Measurements from ENCODE around the gene MAP3K3. TPM values are rescaled to one million over a fixed set of nuclear protein-coding genes. Genes with fewer than 3 reads are reported as not detected.

The MAP3K3 gene
- total and polyA plus RNA-seq, 9 donors: 32.2 to 41.0 (median 36.3) TPM

DNA sequence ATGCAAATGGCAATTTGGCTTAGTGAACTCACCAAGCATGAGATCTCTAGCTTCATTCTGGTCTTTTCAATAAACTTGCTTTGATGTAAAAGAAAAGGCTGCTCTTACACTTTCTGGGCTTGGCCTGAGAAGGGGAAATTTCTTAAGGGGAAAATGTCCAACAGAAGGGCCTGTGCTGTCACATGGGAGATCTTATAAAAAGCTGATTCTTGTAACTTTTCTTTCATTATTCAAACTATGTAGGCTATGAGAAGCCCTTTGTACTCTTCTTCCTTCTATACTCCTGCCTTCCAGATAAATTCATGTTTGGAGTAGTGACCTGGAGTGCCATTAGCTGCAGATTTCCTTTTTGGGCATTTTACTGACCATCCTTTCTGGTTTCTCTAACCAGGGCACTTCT, 60.8 kb downstream of the MAP3K3 start:
- no peak overlapping the region for H3K27ac ChIP-seq
- intact Hi-C loops (cut with DNase I): no loop called here
- no peak overlapping the region for H3K4me3 ChIP-seq
- DNase-seq: no peak
- H3K27me3 ChIP-seq: no peaks in the 10 kb centered on the region
- TF ChIP-seq POLR2A (IDR thresholded peaks at IDR 0.05): no peak
- TF ChIP-seq, protein P1, sequence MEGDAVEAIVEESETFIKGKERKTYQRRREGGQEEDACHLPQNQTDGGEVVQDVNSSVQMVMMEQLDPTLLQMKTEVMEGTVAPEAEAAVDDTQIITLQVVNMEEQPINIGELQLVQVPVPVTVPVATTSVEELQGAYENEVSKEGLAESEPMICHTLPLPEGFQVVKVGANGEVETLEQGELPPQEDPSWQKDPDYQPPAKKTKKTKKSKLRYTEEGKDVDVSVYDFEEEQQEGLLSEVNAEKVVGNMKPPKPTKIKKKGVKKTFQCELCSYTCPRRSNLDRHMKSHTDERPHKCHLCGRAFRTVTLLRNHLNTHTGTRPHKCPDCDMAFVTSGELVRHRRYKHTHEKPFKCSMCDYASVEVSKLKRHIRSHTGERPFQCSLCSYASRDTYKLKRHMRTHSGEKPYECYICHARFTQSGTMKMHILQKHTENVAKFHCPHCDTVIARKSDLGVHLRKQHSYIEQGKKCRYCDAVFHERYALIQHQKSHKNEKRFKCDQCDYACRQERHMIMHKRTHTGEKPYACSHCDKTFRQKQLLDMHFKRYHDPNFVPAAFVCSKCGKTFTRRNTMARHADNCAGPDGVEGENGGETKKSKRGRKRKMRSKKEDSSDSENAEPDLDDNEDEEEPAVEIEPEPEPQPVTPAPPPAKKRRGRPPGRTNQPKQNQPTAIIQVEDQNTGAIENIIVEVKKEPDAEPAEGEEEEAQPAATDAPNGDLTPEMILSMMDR (IDR thresholded peaks at IDR 0.05): no peak
- no peak for TF ChIP-seq EP300 (IDR thresholded peaks at IDR 0.05)
- no peaks in the 10 kb centered on the region for H3K9me3 ChIP-seq
- H3K4me1 ChIP-seq (ENCODE audit: insufficient read depth): peaks cover 2% of the 10 kb centered on the region
- H3K36me3 ChIP-seq: no peaks in the 10 kb centered on the region

DNA sequence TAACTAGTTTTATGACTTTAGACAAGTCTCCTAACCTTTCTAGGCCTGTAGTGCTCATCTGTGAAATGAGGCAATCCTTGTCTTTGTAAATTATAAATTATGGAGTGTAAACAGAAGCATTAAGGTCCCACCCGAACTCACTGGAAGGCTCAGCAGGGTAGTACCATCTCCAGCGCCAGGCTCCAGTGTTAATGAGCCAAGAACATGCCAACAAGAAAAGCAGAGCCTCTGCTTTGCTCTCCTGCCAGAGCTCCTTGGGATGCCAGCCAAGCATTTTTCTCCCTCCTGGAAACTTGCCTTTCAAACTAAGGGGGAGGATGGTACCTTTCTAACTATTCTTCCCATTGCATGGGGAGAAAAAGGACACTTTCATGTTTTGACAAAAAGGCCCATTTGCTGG, 62.8 kb downstream of the MAP3K3 start:
- no peaks in the 10 kb centered on the region for H3K27me3 ChIP-seq
- H3K4me3 ChIP-seq: no peak overlapping the region
- H3K4me1 ChIP-seq (ENCODE audit: insufficient read depth): peaks cover 2% of the 10 kb centered on the region
- H3K36me3 ChIP-seq: no peaks in the 10 kb centered on the region
- DNase-seq: no peak
- H3K9me3 ChIP-seq: no peaks in the 10 kb centered on the region
- TF ChIP-seq EP300 (IDR thresholded peaks at IDR 0.05) (no peak), POLR2A (IDR thresholded peaks at IDR 0.05) (no peak)
- TF ChIP-seq, protein P1 (IDR thresholded peaks at IDR 0.05): no peak
- 14 to 32% (median 17%) methylated on average over 2 of the region's 2 CpGs for WGBS, 3 donors
- H3K27ac ChIP-seq: no peak overlapping the region
- intact Hi-C loops (cut with DNase I): no loop called here

DNA sequence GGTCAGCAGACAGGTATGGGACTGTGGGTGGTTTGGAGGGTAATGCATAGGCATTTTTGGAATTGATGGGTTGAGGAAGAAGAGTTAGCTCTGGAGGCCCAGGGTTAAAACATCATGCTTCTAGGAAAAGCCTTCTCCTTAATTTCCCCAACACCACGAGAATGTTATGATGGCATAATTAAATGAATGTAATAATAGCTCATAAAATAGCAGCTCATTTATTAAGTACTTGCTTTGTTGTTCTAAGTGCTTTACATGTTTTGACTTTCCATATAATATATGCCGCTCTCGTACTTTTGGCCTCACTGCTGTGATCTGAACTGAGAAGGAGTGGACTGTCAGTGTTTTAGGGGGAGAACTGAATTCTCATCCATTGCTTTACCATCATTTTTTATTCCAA, 63.4 kb downstream of the MAP3K3 start:
- H3K4me1 ChIP-seq (ENCODE audit: insufficient read depth): peaks cover 2% of the 10 kb centered on the region
- no peak overlapping the region for H3K4me3 ChIP-seq
- DNase-seq: no peak
- intact Hi-C loops (cut with DNase I): no loop called here
- H3K9me3 ChIP-seq: no peaks in the 10 kb centered on the region
- no peaks in the 10 kb centered on the region for H3K36me3 ChIP-seq
- no peak for TF ChIP-seq POLR2A (IDR thresholded peaks at IDR 0.05)
- 89 to 95% (median 94%) methylated on average over 3 of the region's 3 CpGs for WGBS, 3 donors
- no peak overlapping the region for H3K27ac ChIP-seq
- H3K27me3 ChIP-seq: no peaks in the 10 kb centered on the region

DNA sequence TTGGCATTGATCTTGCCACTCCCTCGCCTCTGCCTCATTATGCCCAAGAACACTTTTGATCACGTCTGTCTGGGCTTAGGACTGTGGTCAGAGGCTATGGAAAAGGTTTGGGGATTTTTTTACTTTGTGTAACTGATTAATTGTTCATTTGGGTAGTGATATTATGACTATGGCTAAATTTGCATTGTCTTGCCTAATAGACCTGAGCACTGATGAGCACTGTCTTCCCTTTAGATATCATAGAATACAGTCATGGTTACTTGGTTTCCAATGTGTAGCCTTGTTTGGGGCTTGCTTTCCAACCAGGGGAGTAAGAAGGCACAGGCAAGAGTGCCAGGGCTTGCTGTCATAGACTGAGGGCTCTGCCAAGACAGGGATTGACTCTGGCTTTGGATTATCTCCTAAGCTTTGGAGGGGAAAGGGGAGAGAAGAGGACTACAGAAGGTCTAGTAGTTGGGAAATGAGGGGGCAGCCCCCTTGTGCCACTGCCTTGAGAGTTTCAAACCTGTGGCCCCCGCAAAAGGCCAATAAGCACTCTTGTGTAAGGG, 64.0 kb downstream of the MAP3K3 start:
- Histone ChIP-seq H3K4me3 (no peak overlapping the region), H3K9me3 (no peaks in the 10 kb centered on the region), H3K27me3 (no peaks in the 10 kb centered on the region), H3K36me3 (no peaks in the 10 kb centered on the region), H3K27ac (no peak overlapping the region), H3K4me1 (ENCODE audit: insufficient read depth) (peaks cover 2% of the 10 kb centered on the region)
- intact Hi-C loops (cut with DNase I): no loop called here
- 95 to 98% (median 97%) methylated on average over 3 of the region's 3 CpGs for WGBS, 3 donors
- TF ChIP-seq EP300 (IDR thresholded peaks at IDR 0.05) (no peak), POLR2A (IDR thresholded peaks at IDR 0.05) (no peak)
- TF ChIP-seq, protein P1 (IDR thresholded peaks at IDR 0.05): no peak
- DNase-seq: no peak

DNA sequence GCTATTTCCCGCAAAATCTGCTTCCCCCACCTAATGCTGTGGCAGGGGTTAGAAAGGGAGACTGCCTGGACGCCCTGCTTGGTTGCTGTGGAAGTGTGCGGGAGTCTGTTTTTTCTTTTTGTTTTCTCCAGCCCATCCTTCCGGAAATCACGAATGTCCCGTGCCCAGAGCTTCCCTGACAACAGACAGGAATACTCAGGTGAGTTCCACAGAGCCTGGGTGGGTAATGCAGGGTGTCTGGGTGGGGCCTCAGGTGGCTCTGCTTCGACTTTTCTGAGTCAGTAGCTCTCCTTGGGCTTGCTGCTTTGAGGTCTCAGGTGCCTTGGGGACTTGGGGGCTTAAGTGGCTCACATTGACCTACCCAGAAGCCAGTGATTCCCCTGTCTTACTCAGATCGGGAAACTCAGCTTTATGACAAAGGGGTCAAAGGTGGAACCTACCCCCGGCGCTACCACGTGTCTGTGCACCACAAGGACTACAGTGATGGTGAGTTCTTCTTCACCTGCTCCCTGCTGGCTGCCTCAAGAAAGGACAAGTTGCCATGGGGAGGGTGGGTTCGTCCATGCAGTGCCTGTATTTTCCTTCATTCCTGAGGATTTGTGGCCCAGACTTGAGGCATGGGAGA, 66.3 kb downstream of the MAP3K3 start:
- intact Hi-C loops (cut with DNase I): no loop called here
- Histone ChIP-seq H3K9me3 (no peaks in the 10 kb centered on the region), H3K36me3 (no peaks in the 10 kb centered on the region), H3K27ac (no peak overlapping the region), H3K4me1 (ENCODE audit: insufficient read depth) (no peaks in the 10 kb centered on the region), H3K27me3 (no peaks in the 10 kb centered on the region), H3K4me3 (no peak overlapping the region)
- TF ChIP-seq, protein P1 (IDR thresholded peaks at IDR 0.05): no peak
- no peak for TF ChIP-seq POLR2A (IDR thresholded peaks at IDR 0.05)
- no peak for TF ChIP-seq EP300 (IDR thresholded peaks at IDR 0.05)
- WGBS, 3 donors: 70 to 80% (median 76%) methylated on average over 12 of the region's 12 CpGs
- DNase-seq: no peak

Measured in ovary (tissue), 9 donors.